ENCODE results near the gene LPCAT2.

Gene LPCAT2

DNA sequence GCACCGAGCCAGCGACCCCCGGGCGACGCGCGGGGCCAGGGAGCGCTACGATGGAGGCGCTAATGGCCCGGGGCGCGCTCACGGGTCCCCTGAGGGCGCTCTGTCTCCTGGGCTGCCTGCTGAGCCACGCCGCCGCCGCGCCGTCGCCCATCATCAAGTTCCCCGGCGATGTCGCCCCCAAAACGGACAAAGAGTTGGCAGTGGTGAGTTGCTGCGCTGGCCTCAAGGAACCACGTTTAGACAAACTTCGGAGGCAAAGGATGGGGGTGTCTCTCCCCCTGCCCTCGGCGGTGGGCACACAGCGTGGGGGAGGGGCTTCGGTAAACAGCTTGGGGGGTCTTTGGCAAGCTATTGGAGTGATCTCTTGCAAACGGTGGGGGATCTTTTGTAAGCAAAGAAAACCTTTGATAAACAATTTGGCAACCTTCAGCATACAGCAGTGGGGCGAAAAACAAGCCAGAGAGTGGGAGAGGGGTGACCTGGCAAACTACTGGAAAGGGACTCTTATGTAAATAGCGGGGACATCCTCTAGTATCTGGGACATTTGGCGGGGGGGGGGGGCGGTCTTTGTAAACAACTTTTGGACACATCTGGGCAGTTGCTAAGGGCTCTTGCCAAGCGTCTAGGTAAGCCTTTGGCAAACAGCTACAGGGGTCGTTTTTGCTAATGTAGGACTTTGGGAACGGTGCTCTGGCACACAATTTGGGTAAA is 29.3 kb upstream of the LPCAT2 start:
- H3K9me3 ChIP-seq = no peaks in the 10 kb centered on the region
- peaks cover 33% of the 10 kb centered on the region for H3K36me3 ChIP-seq
- peak overlapping the region; percentile 88 for H3K4me3 ChIP-seq (ENCODE audit: low read depth, low read length)
- H3K27me3 ChIP-seq = no peaks in the 10 kb centered on the region
- TF ChIP-seq, protein P1, sequence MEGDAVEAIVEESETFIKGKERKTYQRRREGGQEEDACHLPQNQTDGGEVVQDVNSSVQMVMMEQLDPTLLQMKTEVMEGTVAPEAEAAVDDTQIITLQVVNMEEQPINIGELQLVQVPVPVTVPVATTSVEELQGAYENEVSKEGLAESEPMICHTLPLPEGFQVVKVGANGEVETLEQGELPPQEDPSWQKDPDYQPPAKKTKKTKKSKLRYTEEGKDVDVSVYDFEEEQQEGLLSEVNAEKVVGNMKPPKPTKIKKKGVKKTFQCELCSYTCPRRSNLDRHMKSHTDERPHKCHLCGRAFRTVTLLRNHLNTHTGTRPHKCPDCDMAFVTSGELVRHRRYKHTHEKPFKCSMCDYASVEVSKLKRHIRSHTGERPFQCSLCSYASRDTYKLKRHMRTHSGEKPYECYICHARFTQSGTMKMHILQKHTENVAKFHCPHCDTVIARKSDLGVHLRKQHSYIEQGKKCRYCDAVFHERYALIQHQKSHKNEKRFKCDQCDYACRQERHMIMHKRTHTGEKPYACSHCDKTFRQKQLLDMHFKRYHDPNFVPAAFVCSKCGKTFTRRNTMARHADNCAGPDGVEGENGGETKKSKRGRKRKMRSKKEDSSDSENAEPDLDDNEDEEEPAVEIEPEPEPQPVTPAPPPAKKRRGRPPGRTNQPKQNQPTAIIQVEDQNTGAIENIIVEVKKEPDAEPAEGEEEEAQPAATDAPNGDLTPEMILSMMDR (IDR thresholded peaks at IDR 0.05; ENCODE audit: low read depth, low read length) = no peak
- no peak for DNase-seq
- H3K4me1 ChIP-seq = peaks cover 13% of the 10 kb centered on the region

DNA sequence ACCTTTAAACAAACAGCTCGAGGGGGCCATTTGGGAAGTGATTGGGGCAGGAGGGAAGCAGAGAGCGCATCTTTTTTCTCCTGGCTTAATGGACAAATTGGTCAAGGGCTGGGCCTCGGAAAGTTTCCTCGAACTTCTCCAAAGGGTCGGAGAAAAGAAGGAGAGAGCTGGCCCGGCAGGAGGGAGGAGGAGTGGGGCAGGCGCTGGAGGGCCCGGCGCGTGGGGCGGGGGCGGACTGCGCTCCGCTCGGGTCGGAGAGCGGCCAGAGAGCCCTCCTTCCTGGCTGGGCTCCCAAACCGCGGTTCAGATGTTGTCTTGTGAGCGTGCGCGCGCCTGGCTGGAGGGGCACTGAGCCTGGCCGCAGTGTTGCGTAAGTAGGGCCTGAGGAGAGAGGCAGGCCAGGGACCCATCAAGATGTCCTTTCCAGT is 28.6 kb upstream of the LPCAT2 start:
- TF ChIP-seq, protein P1 (IDR thresholded peaks at IDR 0.05; ENCODE audit: low read depth, low read length) = no peak
- Histone ChIP-seq H3K9me3 (no peaks in the 10 kb centered on the region), H3K36me3 (peaks cover 40% of the 10 kb centered on the region), H3K4me3 (ENCODE audit: low read depth, low read length) (peak overlapping the region; percentile 88), H3K4me1 (peaks cover 13% of the 10 kb centered on the region), H3K27me3 (no peaks in the 10 kb centered on the region)
- peak; percentile 84 for DNase-seq

DNA sequence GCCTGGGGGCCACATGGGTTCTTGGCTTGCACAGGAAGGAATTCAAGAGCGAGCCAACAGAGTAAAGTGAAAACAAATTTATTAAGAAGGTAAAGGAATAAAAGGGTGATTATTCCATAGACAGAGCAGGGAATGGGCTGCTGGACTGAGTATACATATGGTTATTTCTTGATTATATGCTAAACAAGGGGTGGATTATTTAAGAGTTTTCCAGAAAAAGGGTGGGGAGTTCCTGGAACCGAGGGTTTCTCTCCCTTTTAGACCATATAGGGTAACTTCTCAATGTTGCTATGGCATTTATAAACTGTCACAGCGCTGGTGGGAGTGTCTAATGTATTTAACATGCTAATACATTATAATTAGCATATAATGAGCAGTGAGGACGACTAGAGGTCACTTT is 27.8 kb upstream of the LPCAT2 start:
- peaks cover 48% of the 10 kb centered on the region for H3K36me3 ChIP-seq
- TF ChIP-seq, protein P1 (IDR thresholded peaks at IDR 0.05; ENCODE audit: low read depth, low read length) = no peak
- peaks cover 8% of the 10 kb centered on the region for H3K4me1 ChIP-seq
- no peaks in the 10 kb centered on the region for H3K9me3 ChIP-seq
- DNase-seq = no peak
- H3K4me3 ChIP-seq (ENCODE audit: low read depth, low read length) = peak overlapping the region; percentile 88
- H3K27me3 ChIP-seq = no peaks in the 10 kb centered on the region

DNA sequence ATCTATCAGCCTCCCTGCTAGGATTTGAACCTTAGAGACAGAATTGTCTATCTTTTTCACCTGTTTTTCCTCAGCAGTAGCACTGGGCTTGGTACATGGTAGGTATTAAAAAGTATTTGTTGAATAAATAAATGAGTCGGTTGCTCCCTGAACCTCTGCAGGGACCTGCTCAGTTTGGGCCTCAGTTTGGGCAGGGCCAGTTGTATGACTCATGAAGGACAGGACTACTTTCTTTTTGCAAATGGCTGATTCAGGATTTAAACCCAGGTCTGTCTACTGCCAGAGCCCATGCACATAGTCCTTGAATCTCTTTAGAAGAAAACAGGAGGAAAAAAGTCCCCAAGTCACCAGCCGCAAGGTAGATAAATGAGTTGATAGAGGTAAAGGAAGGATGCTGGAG is 26.8 kb upstream of the LPCAT2 start:
- DNase-seq = no peak
- Histone ChIP-seq H3K4me3 (ENCODE audit: low read depth, low read length) (no peak overlapping the region), H3K36me3 (peaks cover 58% of the 10 kb centered on the region), H3K9me3 (no peaks in the 10 kb centered on the region), H3K27me3 (no peaks in the 10 kb centered on the region), H3K4me1 (peaks cover 5% of the 10 kb centered on the region)
- TF ChIP-seq, protein P1 (IDR thresholded peaks at IDR 0.05; ENCODE audit: low read depth, low read length) = no peak

DNA sequence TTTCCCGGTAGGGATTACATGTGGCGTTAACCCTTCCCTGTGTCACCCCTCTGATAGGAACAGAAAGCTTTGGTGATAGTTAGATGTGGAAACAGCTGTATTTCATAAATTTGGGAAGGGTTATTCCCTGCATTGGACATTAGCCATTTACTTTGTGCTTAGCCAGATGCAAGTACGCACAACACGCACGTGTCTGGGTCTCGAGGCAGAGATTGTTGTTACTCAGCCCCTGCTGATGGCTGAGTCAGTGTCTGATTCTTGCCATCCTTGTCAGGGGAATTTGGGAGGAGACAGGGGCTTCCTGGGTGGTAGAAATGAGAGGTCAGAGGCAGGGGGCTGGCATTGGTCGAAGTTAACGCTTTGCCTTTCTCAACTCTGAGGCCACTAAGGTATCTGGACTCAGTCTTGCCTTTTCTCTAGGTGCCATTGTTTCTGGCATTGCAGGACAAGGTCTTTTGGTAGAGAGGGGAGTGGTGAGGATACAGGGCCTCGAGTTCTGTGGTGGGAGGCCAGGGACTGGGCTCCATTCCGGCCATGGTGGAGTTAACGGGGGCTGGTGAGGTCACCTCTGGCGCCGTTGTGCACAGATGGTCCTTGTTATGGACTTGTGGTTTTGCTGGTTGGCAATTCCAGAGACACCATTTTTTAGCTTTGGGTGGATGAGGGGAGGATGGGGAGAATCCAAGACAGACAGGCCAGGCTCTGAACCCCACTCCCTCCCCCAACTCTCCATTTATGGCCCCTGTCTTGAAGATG is 21.6 kb upstream of the LPCAT2 start:
- H3K36me3 ChIP-seq = peaks cover 90% of the 10 kb centered on the region
- H3K4me1 ChIP-seq = no peaks in the 10 kb centered on the region
- no peak for DNase-seq
- TF ChIP-seq, protein P1 (IDR thresholded peaks at IDR 0.05; ENCODE audit: low read depth, low read length) = no peak
- H3K27me3 ChIP-seq = no peaks in the 10 kb centered on the region
- no peaks in the 10 kb centered on the region for H3K9me3 ChIP-seq
- H3K4me3 ChIP-seq (ENCODE audit: low read depth, low read length) = no peak overlapping the region

DNA sequence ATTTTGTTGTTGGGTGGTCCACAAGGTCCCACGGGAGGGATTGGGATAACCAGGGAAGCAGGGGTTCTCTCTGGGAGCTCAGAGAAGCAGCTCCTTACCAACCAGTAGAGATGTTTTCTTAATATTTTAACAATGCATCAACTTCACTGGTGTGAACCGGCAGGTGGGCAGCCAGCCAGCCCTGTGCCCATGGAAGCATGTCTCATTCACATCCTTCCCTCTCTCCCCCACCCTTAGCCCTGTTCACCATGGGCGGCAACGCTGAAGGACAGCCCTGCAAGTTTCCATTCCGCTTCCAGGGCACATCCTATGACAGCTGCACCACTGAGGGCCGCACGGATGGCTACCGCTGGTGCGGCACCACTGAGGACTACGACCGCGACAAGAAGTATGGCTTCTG is 20.6 kb upstream of the LPCAT2 start:
- DNase-seq = no peak
- no peak overlapping the region for H3K4me3 ChIP-seq (ENCODE audit: low read depth, low read length)
- H3K36me3 ChIP-seq = peaks cover 88% of the 10 kb centered on the region
- H3K27me3 ChIP-seq = no peaks in the 10 kb centered on the region
- H3K4me1 ChIP-seq = peaks cover under 1% of the 10 kb centered on the region; the same call in 1 of the 2 replicates
- no peaks in the 10 kb centered on the region for H3K9me3 ChIP-seq
- TF ChIP-seq, protein P1 (IDR thresholded peaks at IDR 0.05; ENCODE audit: low read depth, low read length) = no peak

Measured in BE2C (cell line).